Activated T-helper 2 cell treated with anti-CD3 and anti-CD28 coated beads, Interferon-gamma antibody, Interleukin-2, Interleukin-4, amounts not matched to agents 10 μg/mL and 5 μg/mL and 100 μg/mL, durations not matched to agents 14 hours and 24 hours and 36 hours (primary cell): ENCODE results near the gene DDA1. TPM values are rescaled to one million over a fixed set of nuclear protein-coding genes. Genes with fewer than 3 reads are reported as not detected.
"Not testable (repeated sequence)": the region's sequence is repeated elsewhere in the genome, so short reads cannot be mapped to it uniquely, and the experiment has no call there.

Experiments used
- DNase-seq: peaks from one replicate; pipeline ENCODE4 v3.0.0; 2021; ENCODE audit warnings: low spot score
- H3K27ac Mint-ChIP-seq: one replicate; pipeline ENCODE4 v1.8.0; 2021; ENCODE audit warnings: mixed read lengths
- H3K27me3 Mint-ChIP-seq: one replicate; pipeline ENCODE4 v1.8.0; 2021; ENCODE audit warnings: low read depth, mixed read lengths
- H3K36me3 Mint-ChIP-seq: one replicate; pipeline ENCODE4 v1.8.0; 2021; ENCODE audit warnings: low read depth, mixed read lengths
- H3K4me1 Mint-ChIP-seq: one replicate; pipeline ENCODE4 v1.8.0; 2021; ENCODE audit warnings: low read depth, mixed read lengths
- H3K4me3 Mint-ChIP-seq: one replicate; pipeline ENCODE4 v1.8.0; 2021; ENCODE audit warnings: low read depth, mild to moderate bottlenecking, moderate library complexity, mixed read lengths
- H3K9me3 Mint-ChIP-seq: one replicate; pipeline ENCODE4 v1.8.0; 2021; ENCODE audit warnings: mixed read lengths
- intact Hi-C: fragments of 100-400 bp; cut with micrococcal nuclease; formaldehyde crosslinking; loops from one replicate; pipeline ENCODE4 v1.15.1; 2023
- total RNA-seq: library from RNA; stranded (reverse); gene quantifications from 2 replicates; pipeline ENCODE4 v1.2.3, GENCODE V29; 2022

Gene DDA1
- total RNA-seq, 1 donor from 2014 or later: 37.1 TPM

- peak; percentile 47 for DNase-seq
- peaks cover 8% of the 10 kb centered on the region for H3K4me1 Mint-ChIP-seq
- no peaks in the 10 kb centered on the region for H3K27me3 Mint-ChIP-seq
- H3K36me3 Mint-ChIP-seq: peaks cover 19% of the 10 kb centered on the region
- intact Hi-C loops: loop anchor here (5.0 kb wide), 1 partner anchor 43 kb away; the partner anchor contains the start of gene GTPBP3
- no peak overlapping the region for H3K27ac Mint-ChIP-seq
- no peaks in the 10 kb centered on the region for H3K9me3 Mint-ChIP-seq
- H3K4me3 Mint-ChIP-seq: no peak overlapping the region
Measured at GRCh38 chr19:17294051-17294891, 15.1 kb upstream of the DDA1 start.

GRCh38 chr19:17295551-17295950 is 13.8 kb upstream of the DDA1 start:
- H3K9me3 Mint-ChIP-seq, DNase-seq, H3K27me3 Mint-ChIP-seq, H3K4me3 Mint-ChIP-seq, H3K4me1 Mint-ChIP-seq, intact Hi-C loops, H3K27ac Mint-ChIP-seq: not testable (repeated sequence)
- H3K36me3 Mint-ChIP-seq: peaks cover 19% of the 10 kb centered on the region

- H3K4me1 Mint-ChIP-seq: peaks cover 8% of the 10 kb centered on the region
- H3K4me3 Mint-ChIP-seq: no peak overlapping the region
- no peak for DNase-seq
- no peaks in the 10 kb centered on the region for H3K27me3 Mint-ChIP-seq
- H3K27ac Mint-ChIP-seq: no peak overlapping the region
- no peaks in the 10 kb centered on the region for H3K9me3 Mint-ChIP-seq
- peaks cover 19% of the 10 kb centered on the region for H3K36me3 Mint-ChIP-seq
- intact Hi-C loops: no loop called here
Measured at GRCh38 chr19:17296273-17296672, 13.1 kb upstream of the DDA1 start.

GRCh38 chr19:17296976-17297375 is 12.4 kb upstream of the DDA1 start:
- Mint-ChIP-seq H3K27ac (no peak overlapping the region), H3K9me3 (no peaks in the 10 kb centered on the region), H3K4me3 (no peak overlapping the region), H3K4me1 (peaks cover 7% of the 10 kb centered on the region), H3K36me3 (peaks cover 21% of the 10 kb centered on the region), H3K27me3 (no peaks in the 10 kb centered on the region)
- DNase-seq: no peak
- intact Hi-C loops: no loop called here

- H3K36me3 Mint-ChIP-seq: peaks cover 19% of the 10 kb centered on the region
- no peak for DNase-seq
- H3K4me1 Mint-ChIP-seq: peaks cover 20% of the 10 kb centered on the region
- intact Hi-C loops: no loop called here
- H3K9me3 Mint-ChIP-seq: no peaks in the 10 kb centered on the region
- H3K4me3 Mint-ChIP-seq: no peak overlapping the region
- no peaks in the 10 kb centered on the region for H3K27me3 Mint-ChIP-seq
- H3K27ac Mint-ChIP-seq: no peak overlapping the region
Measured at GRCh38 chr19:17300992-17301619, 8.3 kb upstream of the DDA1 start.

- H3K27ac Mint-ChIP-seq: no peak overlapping the region
- no peak for DNase-seq
- intact Hi-C loops: no loop called here
- no peaks in the 10 kb centered on the region for H3K27me3 Mint-ChIP-seq
- peak overlapping the region; percentile 68 for H3K4me3 Mint-ChIP-seq
- H3K36me3 Mint-ChIP-seq: peaks cover 13% of the 10 kb centered on the region
- H3K4me1 Mint-ChIP-seq: peaks cover 23% of the 10 kb centered on the region
- no peaks in the 10 kb centered on the region for H3K9me3 Mint-ChIP-seq
Measured at GRCh38 chr19:17302391-17303166, 6.8 kb upstream of the DDA1 start.

GRCh38 chr19:17303167-17303939 is 6.0 kb upstream of the DDA1 start, which contains the start of gene ABHD8:
Gene ABHD8, minus strand, starts transcription at chr19:17303425. Its CDS starts 1,809 bp downstream, at chr19:17301616.
- H3K36me3 Mint-ChIP-seq: peaks cover 9% of the 10 kb centered on the region
- peak within 1 kb of the TSS; percentile 68 for H3K4me3 Mint-ChIP-seq
- intact Hi-C loops: no loop called here
- DNase-seq: peak; percentile 92
- H3K27ac Mint-ChIP-seq: peak within 1 kb of the TSS; percentile 49
- H3K9me3 Mint-ChIP-seq: no peaks in the 10 kb centered on the region
- no peaks in the 10 kb centered on the region for H3K27me3 Mint-ChIP-seq
- H3K4me1 Mint-ChIP-seq: peaks cover 27% of the 10 kb centered on the region

GRCh38 chr19:17303940-17304267 is 5.5 kb upstream of the DDA1 start:
- H3K27me3 Mint-ChIP-seq: no peaks in the 10 kb centered on the region
- intact Hi-C loops: no loop called here
- peak overlapping the region; percentile 49 for H3K27ac Mint-ChIP-seq
- peaks cover 27% of the 10 kb centered on the region for H3K4me1 Mint-ChIP-seq
- DNase-seq: no peak
- no peaks in the 10 kb centered on the region for H3K9me3 Mint-ChIP-seq
- H3K36me3 Mint-ChIP-seq: peaks cover 6% of the 10 kb centered on the region
- peak overlapping the region; percentile 61 for H3K4me3 Mint-ChIP-seq

GRCh38 chr19:17304386-17305215 is 4.8 kb upstream of the DDA1 start:
- Mint-ChIP-seq H3K4me3 (peak overlapping the region; percentile 87), H3K27ac (peak overlapping the region; percentile 85), H3K9me3 (no peaks in the 10 kb centered on the region), H3K36me3 (peaks cover 11% of the 10 kb centered on the region), H3K27me3 (no peaks in the 10 kb centered on the region), H3K4me1 (peaks cover 30% of the 10 kb centered on the region)
- intact Hi-C loops: loop anchor here (1.0 to 5.0 kb wide), 3 partner anchors 12 to 103 kb away; partner anchors contain the start of genes BST2 and OCEL1
- DNase-seq: no peak

GRCh38 chr19:17305216-17305516 is 4.2 kb upstream of the DDA1 start:
- peak overlapping the region; percentile 87 for H3K4me3 Mint-ChIP-seq
- no peaks in the 10 kb centered on the region for H3K9me3 Mint-ChIP-seq
- peak overlapping the region; percentile 85 for H3K27ac Mint-ChIP-seq
- H3K36me3 Mint-ChIP-seq: peaks cover 11% of the 10 kb centered on the region
- intact Hi-C loops: loop anchor here (1.0 to 5.0 kb wide), 3 partner anchors 13 to 102 kb away; partner anchors contain the start of genes BST2 and OCEL1
- H3K27me3 Mint-ChIP-seq: no peaks in the 10 kb centered on the region
- peaks cover 32% of the 10 kb centered on the region for H3K4me1 Mint-ChIP-seq
- DNase-seq: no peak

- peak within 1 kb of the TSS; percentile 87 for H3K4me3 Mint-ChIP-seq
- intact Hi-C loops: loop anchor here (1.0 to 5.0 kb wide), 3 partner anchors 13 to 102 kb away; partner anchors contain the start of genes BST2 and OCEL1
- H3K27ac Mint-ChIP-seq: peak within 1 kb of the TSS; percentile 85
- no peaks in the 10 kb centered on the region for H3K9me3 Mint-ChIP-seq
- no peaks in the 10 kb centered on the region for H3K27me3 Mint-ChIP-seq
- H3K36me3 Mint-ChIP-seq: peaks cover 11% of the 10 kb centered on the region
- DNase-seq: peak; percentile 96
- H3K4me1 Mint-ChIP-seq: peaks cover 36% of the 10 kb centered on the region
Measured at GRCh38 chr19:17305517-17306284, 3.7 kb upstream of the DDA1 start, which contains the start of gene MRPL34. Gene MRPL34, plus strand, starts transcription at chr19:17305872. Its CDS starts 21 bp downstream, at chr19:17305893.
